Vagina (tissue), 2 donors: ENCODE measurements around the gene CD48.

ENCODE experiments used
- CTCF ChIP-seq, 3 experiments: fragments of 450-650 bp in 2 of 3; fragments of 200-600 bp in 1 of 3; sonication (generic) in 1 of 3; IDR thresholded peaks; one replicate each; pipeline ENCODE4 v1.5.1; 2017 to 2019; ENCODE audit warnings: antibody characterized with exemption in 3 of 3, mild to moderate bottlenecking in 2 of 3, moderate library complexity in 2 of 3
- POLR2A ChIP-seq, 2 donors: fragments of 450-650 bp; IDR thresholded peaks; one replicate each; pipeline ENCODE4 v1.6.1; 2017; ENCODE audit warnings: antibody characterized with exemption in 2 of 2, mild to moderate bottlenecking in 2 of 2, moderate library complexity in 2 of 2
- POLR2AphosphoS5 ChIP-seq, 2 donors: sonication (generic); formaldehyde crosslinking; IDR thresholded peaks; one replicate each; pipeline ENCODE4 v1.9.0; 2017; ENCODE audit warnings: antibody characterized with exemption in 2 of 2, mild to moderate bottlenecking in 2 of 2, low read depth in 1 of 2; ENCODE audit not compliant: insufficient read depth in 1 of 2

- TF ChIP-seq CTCF (IDR thresholded peaks at IDR 0.05) (no peak), POLR2A (IDR thresholded peaks at IDR 0.05) (no peak), POLR2AphosphoS5 (IDR thresholded peaks at IDR 0.05; ENCODE audit: insufficient read depth in 1 of 2, low read depth in 1 of 2) (no peak)
Measured at GRCh38 chr1:160753594-160753993, 42.0 kb upstream of the CD48 start.
